HPDE6-E6E7 (cell line): ENCODE data around the gene CFAP43.

Experiments used
- DNase-seq: peaks from one replicate; pipeline ENCODE4 v3.0.0; 2011; ENCODE audit warnings: missing footprints; ENCODE audit errors: extremely low spot score

The CFAP43 gene

GRCh38 chr10:104231784-104232612 is at the start of gene CFAP43:
Gene CFAP43 (minus strand): TSS chr10:104232364. CDS start chr10:104232246, 118 bp downstream.
- DNase-seq, result peak; percentile 100

- DNase-seq, result no peak
These were observed 49.5 kb upstream of the CFAP43 start for GRCh38 chr10:104281694-104282093.

- no peak for DNase-seq
These were observed 47.5 kb upstream of the CFAP43 start for GRCh38 chr10:104279550-104280259.

GRCh38 chr10:104277785-104278184 is 45.6 kb upstream of the CFAP43 start:
- DNase-seq, result no peak

- DNase-seq, result no peak
These were observed 44.0 kb upstream of the CFAP43 start for GRCh38 chr10:104276192-104276591.

GRCh38 chr10:104274762-104275721 is 42.9 kb upstream of the CFAP43 start:
- peak; percentile 79 for DNase-seq

GRCh38 chr10:104273899-104274575 is 41.9 kb upstream of the CFAP43 start:
- DNase-seq, result no peak

- DNase-seq, result no peak
These were observed 41.1 kb upstream of the CFAP43 start for GRCh38 chr10:104273286-104273685.

GRCh38 chr10:104268713-104269645 is 36.8 kb upstream of the CFAP43 start, which contains the start of gene GSTO2:
Gene GSTO2 (plus strand): TSS chr10:104269184. CDS start chr10:104274916, 5,732 bp downstream.
- peak; percentile 100 for DNase-seq

GRCh38 chr10:104268405-104268712 is 36.2 kb upstream of the CFAP43 start:
- no peak for DNase-seq

GRCh38 chr10:104267721-104268404 is 35.7 kb upstream of the CFAP43 start:
- no peak for DNase-seq

GRCh38 chr10:104264783-104265182 is 32.6 kb upstream of the CFAP43 start:
- no peak for DNase-seq

- DNase-seq, result no peak
These were observed 29.9 kb upstream of the CFAP43 start for GRCh38 chr10:104262055-104262454.

GRCh38 chr10:104260775-104261115 is 28.6 kb upstream of the CFAP43 start:
- no peak for DNase-seq

GRCh38 chr10:104259999-104260774 is 28.0 kb upstream of the CFAP43 start:
- no peak for DNase-seq

- DNase-seq, result no peak
These were observed 27.3 kb upstream of the CFAP43 start for GRCh38 chr10:104259456-104259855.

GRCh38 chr10:104258209-104258608 is 26.0 kb upstream of the CFAP43 start:
- no peak for DNase-seq

GRCh38 chr10:104257235-104257634 is 25.1 kb upstream of the CFAP43 start:
- no peak for DNase-seq
